ENCODE data around the gene RETREG1. TPM values are rescaled to one million over a fixed set of nuclear protein-coding genes. Genes with fewer than 3 reads are reported as not detected.
"Not testable (repeated sequence)": the region's sequence is repeated elsewhere in the genome, so short reads cannot be mapped to it uniquely, and the experiment has no call there.

RETREG1 gene, protein sequence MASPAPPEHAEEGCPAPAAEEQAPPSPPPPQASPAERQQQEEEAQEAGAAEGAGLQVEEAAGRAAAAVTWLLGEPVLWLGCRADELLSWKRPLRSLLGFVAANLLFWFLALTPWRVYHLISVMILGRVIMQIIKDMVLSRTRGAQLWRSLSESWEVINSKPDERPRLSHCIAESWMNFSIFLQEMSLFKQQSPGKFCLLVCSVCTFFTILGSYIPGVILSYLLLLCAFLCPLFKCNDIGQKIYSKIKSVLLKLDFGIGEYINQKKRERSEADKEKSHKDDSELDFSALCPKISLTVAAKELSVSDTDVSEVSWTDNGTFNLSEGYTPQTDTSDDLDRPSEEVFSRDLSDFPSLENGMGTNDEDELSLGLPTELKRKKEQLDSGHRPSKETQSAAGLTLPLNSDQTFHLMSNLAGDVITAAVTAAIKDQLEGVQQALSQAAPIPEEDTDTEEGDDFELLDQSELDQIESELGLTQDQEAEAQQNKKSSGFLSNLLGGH
- 100 to 1,000 TPM; 114 to 145 TPM for total RNA-seq
- long read RNA-seq, transcript RETREG1-202 (7 exons, 3,145 nt) = major isoform, 35 of 43 reads
- long read RNA-seq, partial matches to known transcripts = 1 of 43 reads
- long read RNA-seq, other reads (novel, unspliced or antisense) = 6 of 43 reads

- ATAC-seq = peak; percentile 93 to 95
- intact Hi-C loops (cut with DNase I) = no loop called here
These were observed at the start of gene RETREG1 for GRCh38 chr5:16616536-16617273. TSS of gene RETREG1 (minus strand) at chr5:16616997. CDS start at chr5:16616971, 26 bp downstream.

GRCh38 chr5:16666130-16666882 lies 49.5 kb upstream of the RETREG1 start:
- intact Hi-C loops (cut with DNase I) = loop anchor here in 1 of 2 donors (2.0 to 10.0 kb wide), 2 partner anchors 112 to 178 kb away; no protein-coding TSS in a partner anchor
- ATAC-seq (peak; percentile 31 to 43), DNase-seq (no peak)

More at GRCh38 chr5:16616536-16617273, at the start of gene RETREG1:
- peak; percentile 82 for DNase-seq

- DNase-seq (no peak), ATAC-seq (no peak)
- intact Hi-C loops (cut with DNase I) = loop anchor here in 1 of 2 donors (10.0 kb wide), 1 partner anchor 111 kb away; no protein-coding TSS in a partner anchor
These were observed 48.8 kb upstream of the RETREG1 start for GRCh38 chr5:16665601-16666000.

GRCh38 chr5:16664368-16664767 lies 47.6 kb upstream of the RETREG1 start:
- DNase-seq (no peak), ATAC-seq (no peak)
- intact Hi-C loops (cut with DNase I) = loop anchor here in 1 of 2 donors (10.0 kb wide), 1 partner anchor 110 kb away; no protein-coding TSS in a partner anchor

DNA sequence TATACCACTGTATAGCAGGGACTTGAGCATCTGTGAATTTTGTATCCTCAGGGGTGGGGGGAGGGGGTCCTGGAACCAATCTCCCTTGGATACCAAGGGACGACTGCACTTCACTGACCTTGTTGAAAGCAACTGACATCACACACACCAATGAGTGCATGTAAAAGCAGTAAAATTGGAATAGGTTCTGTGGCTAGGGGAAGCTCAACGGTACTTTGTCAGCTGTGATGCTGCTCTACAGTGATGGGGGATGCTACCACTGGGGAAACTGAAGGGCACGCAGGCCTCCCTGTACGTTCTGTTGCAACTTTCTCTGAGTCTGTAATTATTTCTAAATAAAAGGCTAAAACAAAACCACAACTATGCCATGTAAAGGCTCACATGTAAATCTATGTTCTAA lies 47.0 kb upstream of the RETREG1 start:
- ATAC-seq = no peak
- intact Hi-C loops (cut with DNase I) = loop anchor here in 1 of 2 donors (10.0 kb wide), 1 partner anchor 109 kb away; no protein-coding TSS in a partner anchor

GRCh38 chr5:16661713-16662112 lies 44.9 kb upstream of the RETREG1 start:
- DNase-seq = no peak
- ATAC-seq = no peak
- intact Hi-C loops (cut with DNase I) = loop anchor here in 1 of 2 donors (10.0 kb wide), 1 partner anchor 107 kb away; no protein-coding TSS in a partner anchor

More for the DNA sequence above, 47.0 kb upstream of the RETREG1 start:
- DNase-seq = no peak

DNA sequence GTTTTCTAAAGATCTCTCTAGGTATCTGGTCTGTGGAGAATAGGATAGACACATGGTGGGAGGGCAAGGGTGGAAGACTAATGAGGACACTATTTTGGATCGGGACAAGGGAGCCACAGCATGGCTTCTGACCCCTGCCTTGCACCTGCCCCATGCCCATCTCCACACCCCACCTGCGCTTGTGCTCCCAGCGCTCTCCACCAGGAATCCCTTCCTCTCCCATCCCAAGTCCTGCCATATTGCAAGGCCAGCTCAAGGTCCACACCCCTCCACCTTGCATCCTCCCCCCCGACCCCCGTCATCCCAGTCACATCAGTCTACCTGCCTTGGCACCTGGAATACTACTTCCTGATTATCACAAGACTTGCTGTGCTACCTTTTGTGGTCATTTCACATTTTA lies 44.2 kb upstream of the RETREG1 start:
- intact Hi-C loops (cut with DNase I) = loop anchor here in 1 of 2 donors (10.0 kb wide), 1 partner anchor 106 kb away; no protein-coding TSS in a partner anchor
- no peak for ATAC-seq
- no peak for DNase-seq

DNA sequence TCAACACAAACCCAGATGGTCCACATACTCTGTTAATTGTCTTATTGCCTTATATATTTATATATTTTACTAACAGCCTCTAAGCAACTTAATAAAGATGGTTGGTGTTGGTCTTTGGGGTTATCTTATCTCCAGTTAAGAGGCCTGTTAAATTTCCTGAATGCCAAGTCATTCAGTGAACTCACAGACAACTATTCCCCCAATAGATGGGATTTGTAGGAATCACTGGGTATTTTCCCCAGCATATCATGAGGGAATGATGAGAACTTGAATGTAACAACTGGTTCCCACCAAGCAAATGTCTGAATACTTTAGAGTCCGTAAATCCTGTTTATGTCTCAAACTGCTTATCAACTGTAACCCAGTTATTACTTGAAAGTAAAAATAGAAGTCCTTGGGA lies 42.7 kb upstream of the RETREG1 start:
- intact Hi-C loops (cut with DNase I) = no loop called here
- ATAC-seq (no peak), DNase-seq (no peak)

DNA sequence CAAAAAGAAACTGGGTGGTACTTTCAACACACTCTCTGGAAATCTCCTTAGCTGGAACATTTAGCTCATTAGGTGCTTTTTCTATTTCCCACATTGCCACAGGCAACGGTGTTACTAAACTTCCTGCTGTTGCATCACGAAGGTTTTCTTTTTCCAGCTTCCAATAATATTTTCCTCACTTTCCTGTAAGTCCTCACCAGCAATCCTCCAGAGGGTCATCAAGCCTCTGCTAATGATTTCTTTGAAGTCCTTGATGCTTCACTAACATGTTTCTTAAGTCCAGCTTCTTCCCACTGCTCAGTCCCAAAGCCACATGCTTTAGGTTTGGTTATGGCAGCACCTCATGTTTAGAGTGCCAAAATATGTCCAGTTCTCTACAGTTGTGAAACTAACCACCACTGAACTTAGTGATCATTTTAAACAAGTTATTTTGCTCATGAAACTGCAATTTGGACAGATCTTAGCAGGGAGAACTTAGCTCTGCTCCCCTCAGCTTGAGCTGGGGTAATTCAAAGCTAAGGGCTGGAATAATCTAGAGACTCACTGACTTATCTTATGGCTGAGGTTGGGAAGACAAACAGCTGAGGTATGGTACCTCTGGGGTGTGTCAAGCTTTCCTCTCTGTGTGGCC lies 39.9 kb upstream of the RETREG1 start:
- DNase-seq (no peak), ATAC-seq (peak in 1 of 2 donors; percentile 78)
- intact Hi-C loops (cut with DNase I) = no loop called here

DNA sequence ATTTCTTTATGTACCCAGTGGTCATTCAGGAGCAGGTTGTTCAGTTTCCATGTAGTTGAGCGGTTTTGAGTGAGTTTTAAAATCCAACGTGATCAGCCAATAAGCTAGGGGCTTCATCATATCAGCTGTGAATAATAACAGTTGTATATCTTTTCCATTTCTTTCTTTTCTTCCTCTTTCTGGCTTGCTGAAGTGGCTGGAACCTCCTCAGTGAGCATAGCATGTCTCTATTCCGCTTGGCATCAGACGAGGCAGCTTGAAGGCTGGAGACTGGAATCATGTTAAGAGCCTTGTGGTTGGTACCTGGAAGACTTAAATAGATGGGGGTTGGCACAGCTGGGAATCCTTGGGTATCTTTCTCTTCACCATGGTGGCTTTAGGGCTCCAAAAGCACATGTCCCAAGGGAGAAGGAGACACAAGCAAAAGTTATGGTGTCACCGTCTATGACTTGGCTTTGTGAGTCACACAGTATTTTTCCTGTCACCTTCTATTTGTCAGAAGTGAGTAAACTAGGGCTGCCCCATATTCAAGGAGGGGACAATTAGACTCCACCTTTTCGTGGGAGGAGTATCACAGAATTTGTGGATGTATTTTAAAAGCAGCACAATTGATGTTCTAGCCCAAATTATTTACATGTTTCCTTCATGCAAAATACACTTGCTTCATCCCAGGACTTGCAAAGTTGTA lies 38.0 kb upstream of the RETREG1 start:
- DNase-seq = no peak
- intact Hi-C loops (cut with DNase I) = no loop called here
- no peak for ATAC-seq

GRCh38 chr5:16648739-16649138 lies 31.9 kb upstream of the RETREG1 start:
- DNase-seq; ATAC-seq; intact Hi-C loops (cut with DNase I): not testable (repeated sequence)

DNA sequence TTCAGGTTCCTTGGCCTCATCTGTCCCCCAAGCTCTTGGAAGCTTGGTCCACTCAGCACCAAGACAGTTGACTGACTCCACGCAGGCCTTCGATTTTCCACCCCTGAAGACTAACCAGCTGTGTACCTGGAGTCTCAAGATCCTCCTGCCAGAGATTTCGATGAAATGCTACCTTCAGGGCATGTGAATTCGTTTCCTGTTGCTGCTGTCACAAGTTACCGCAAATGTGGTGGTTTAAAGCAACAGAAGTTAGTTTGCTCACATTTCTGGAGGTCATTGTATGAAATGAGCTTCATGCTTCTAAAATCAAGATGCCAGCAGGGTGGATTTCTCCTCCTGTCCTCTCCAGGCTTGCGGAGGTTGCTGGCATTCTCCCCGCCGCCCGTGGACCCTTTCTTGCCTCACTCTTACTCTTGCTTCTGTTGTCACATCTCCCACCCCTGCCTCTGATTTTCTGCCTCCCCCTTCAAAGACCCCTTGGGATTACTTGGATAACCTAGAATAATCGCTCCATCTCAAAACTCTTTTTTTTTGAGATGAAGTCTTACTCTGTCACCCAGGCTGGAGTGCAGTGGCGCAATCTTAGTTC lies 27.6 kb upstream of the RETREG1 start:
- intact Hi-C loops (cut with DNase I) = no loop called here
- DNase-seq (no peak), ATAC-seq (no peak)

DNA sequence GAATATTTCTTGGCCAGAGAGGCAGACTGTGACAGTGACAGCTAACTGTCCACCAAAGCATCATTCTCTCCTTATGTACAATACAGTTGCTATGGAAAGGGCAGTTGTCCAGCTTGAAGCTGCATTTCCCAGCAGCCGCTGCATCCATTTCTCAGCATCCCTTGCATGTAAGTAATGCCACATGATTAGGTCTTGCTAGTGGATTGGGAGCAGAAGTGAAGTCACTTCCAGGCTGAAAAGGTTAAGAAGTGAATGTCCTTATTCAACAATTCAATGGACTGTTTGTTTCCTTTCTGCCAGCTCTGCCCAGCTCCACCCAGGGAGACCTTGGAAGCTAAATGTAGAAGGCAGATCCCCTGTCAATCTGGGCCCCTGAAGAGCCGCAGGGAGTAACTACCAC lies 26.1 kb upstream of the RETREG1 start:
- ATAC-seq = no peak
- intact Hi-C loops (cut with DNase I) = no loop called here
- no peak for DNase-seq

DNA sequence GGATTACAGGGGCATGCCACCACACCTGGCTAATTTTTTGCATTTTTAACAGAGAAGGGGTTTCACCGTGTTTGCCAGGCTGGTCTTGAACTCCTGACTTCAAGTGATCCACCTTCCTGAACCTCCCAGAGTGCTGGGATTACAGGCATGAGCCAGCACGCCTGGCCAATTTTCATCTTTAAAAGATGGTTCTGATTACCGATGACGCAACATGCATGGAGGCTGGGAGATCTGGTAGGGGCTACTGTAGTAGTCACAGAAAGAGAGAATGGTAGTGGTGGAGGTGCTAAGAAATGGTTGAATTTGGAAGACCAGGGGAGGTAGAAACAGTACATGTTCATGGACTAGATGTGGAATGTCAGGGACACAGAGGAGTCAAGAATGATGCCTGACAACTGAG lies 22.4 kb upstream of the RETREG1 start:
- intact Hi-C loops (cut with DNase I) = no loop called here
- DNase-seq (no peak), ATAC-seq (no peak)

- intact Hi-C loops (cut with DNase I) = loop anchor here in 1 of 2 donors (5.0 kb wide), 1 partner anchor 141 kb away; no protein-coding TSS in a partner anchor
- ATAC-seq (no peak), DNase-seq (no peak)
These were observed 11.6 kb upstream of the RETREG1 start for GRCh38 chr5:16628376-16628775.

DNA sequence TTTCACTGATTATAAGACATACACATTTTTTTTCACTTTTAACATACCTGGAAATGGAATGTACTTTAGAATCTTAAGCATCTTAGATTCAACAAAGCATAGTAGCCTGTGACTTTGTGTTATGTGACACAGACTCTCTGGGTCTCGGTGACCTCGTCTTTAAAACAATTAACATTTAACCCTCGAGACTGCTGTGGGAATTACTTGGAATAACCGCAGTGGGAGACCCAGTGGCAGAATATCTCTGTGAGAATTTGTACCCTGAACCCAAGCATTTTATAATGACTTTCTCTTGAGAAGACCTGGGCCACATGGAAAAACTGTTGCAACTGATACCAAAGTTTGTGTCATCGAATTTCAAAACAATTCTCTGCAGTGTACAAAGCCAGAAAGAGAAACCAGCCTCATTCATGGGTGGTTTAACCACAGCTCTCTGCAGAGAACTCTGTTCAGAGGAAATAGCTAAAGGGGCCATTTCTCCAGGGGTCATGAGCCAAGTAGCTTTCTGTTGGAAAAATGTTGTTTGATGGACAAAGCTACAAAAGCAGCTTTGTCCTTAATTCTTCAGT lies 10.0 kb upstream of the RETREG1 start:
- DNase-seq = no peak
- ATAC-seq = peak in 1 of 2 donors; percentile 22

DNA sequence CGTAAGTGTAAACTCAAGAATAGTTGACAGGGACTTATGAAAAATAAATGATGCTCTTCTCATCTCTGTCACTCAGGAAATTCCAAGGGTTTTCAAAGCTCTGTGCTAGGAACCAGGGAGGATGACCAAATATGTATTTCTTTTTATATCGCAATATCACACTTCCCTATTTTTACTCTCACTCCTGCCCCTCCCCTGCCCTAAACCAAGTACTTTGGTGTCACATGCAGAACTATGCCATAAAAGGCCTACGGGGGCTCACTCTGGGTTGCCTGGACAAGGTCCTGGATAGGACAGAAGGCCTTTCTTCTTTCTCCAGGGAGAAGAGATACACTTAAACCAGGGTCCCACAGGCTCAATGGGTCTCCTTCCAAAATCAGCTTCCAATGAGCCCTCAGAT lies 8.3 kb upstream of the RETREG1 start:
- intact Hi-C loops (cut with DNase I) = loop anchor here in 1 of 2 donors (5.0 kb wide), 1 partner anchor 138 kb away; no protein-coding TSS in a partner anchor
- DNase-seq = no peak
- ATAC-seq = peak; percentile 37 to 56

More for the DNA sequence above, 10.0 kb upstream of the RETREG1 start:
- intact Hi-C loops (cut with DNase I) = loop anchor here in 1 of 2 donors (5.0 kb wide), 1 partner anchor 139 kb away; no protein-coding TSS in a partner anchor
